ENCODE results near the gene RAB35.

RAB35 gene

GRCh38 chr12:120109570-120110267 is 6.8 kb downstream of the RAB35 start:
- in situ Hi-C loops (cut with MboI; ENCODE audit: low sequenced_read_pairs), result no loop called here

DNA sequence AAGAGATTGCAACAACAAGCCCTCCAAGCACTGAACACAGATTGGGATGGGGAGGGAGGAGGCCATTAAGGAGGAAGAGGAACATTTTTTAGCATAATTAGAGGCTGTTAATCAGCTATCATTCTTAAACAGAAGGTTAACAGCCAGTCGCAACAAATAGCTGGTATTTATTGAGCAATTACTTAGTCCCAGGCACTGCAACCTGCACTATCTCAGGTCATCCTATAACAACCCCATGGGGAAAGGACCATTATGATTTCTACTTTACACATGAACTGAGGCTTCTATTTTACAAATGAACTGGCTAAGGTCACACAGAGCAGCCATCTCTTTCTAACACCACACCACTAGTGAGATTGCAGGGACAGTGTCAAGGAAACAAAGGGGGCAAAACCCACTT is 10.4 kb downstream of the RAB35 start:
- in situ Hi-C loops (cut with MboI; ENCODE audit: low sequenced_read_pairs), result no loop called here

More at GRCh38 chr12:120109570-120110267, 6.8 kb downstream of the RAB35 start:
- Histone ChIP-seq H3K27me3 (ENCODE audit: low read depth) (no peaks in the 10 kb centered on the region), H3K9me3 (no peaks in the 10 kb centered on the region), H3K36me3 (replicated peaks) (peaks cover 10% of the 10 kb centered on the region; the same call in 1 of the 2 replicates), H3K4me1 (no peaks in the 10 kb centered on the region), H3K4me3 (no peak overlapping the region)
- no peak for DNase-seq (ENCODE audit: low spot score in 2 of 2)

GRCh38 chr12:120103371-120103770 is 13.2 kb downstream of the RAB35 start:
- in situ Hi-C loops (cut with MboI; ENCODE audit: low sequenced_read_pairs), result no loop called here
- Histone ChIP-seq H3K36me3 (replicated peaks) (peaks cover 38% of the 10 kb centered on the region), H3K4me3 (no peak overlapping the region), H3K27me3 (ENCODE audit: low read depth) (no peaks in the 10 kb centered on the region), H3K9me3 (no peaks in the 10 kb centered on the region), H3K4me1 (no peaks in the 10 kb centered on the region)
- DNase-seq (ENCODE audit: low spot score in 2 of 2), result no peak

More for the DNA sequence above, 10.4 kb downstream of the RAB35 start:
- no peak overlapping the region for H3K4me3 ChIP-seq
- no peaks in the 10 kb centered on the region for H3K9me3 ChIP-seq
- no peaks in the 10 kb centered on the region for H3K27me3 ChIP-seq (ENCODE audit: low read depth)
- no peak for DNase-seq (ENCODE audit: low spot score in 2 of 2)
- H3K4me1 ChIP-seq, result no peaks in the 10 kb centered on the region
- peaks cover 30% of the 10 kb centered on the region for H3K36me3 ChIP-seq (replicated peaks)

GRCh38 chr12:120103044-120103338 is 13.6 kb downstream of the RAB35 start:
- H3K4me1 ChIP-seq, result no peaks in the 10 kb centered on the region

GRCh38 chr12:120102189-120103043 is 14.1 kb downstream of the RAB35 start:
- Histone ChIP-seq H3K9me3 (no peaks in the 10 kb centered on the region), H3K4me3 (no peak overlapping the region), H3K36me3 (replicated peaks) (peaks cover 41% of the 10 kb centered on the region), H3K27me3 (ENCODE audit: low read depth) (no peaks in the 10 kb centered on the region), H3K4me1 (no peaks in the 10 kb centered on the region)
- no peak for DNase-seq (ENCODE audit: low spot score in 2 of 2)
- in situ Hi-C loops (cut with MboI; ENCODE audit: low sequenced_read_pairs), result no loop called here

More at GRCh38 chr12:120103044-120103338, 13.6 kb downstream of the RAB35 start:
- Histone ChIP-seq H3K36me3 (replicated peaks) (peaks cover 38% of the 10 kb centered on the region), H3K4me3 (no peak overlapping the region), H3K9me3 (no peaks in the 10 kb centered on the region), H3K27me3 (ENCODE audit: low read depth) (no peaks in the 10 kb centered on the region)
- no peak for DNase-seq (ENCODE audit: low spot score in 2 of 2)
- in situ Hi-C loops (cut with MboI; ENCODE audit: low sequenced_read_pairs), result no loop called here

- H3K36me3 ChIP-seq (replicated peaks), result peaks cover 49% of the 10 kb centered on the region
- H3K4me3 ChIP-seq, result no peak overlapping the region
- DNase-seq (ENCODE audit: low spot score in 2 of 2), result no peak
- H3K9me3 ChIP-seq, result no peaks in the 10 kb centered on the region
- no peaks in the 10 kb centered on the region for H3K27me3 ChIP-seq (ENCODE audit: low read depth)
- no peaks in the 10 kb centered on the region for H3K4me1 ChIP-seq
- in situ Hi-C loops (cut with MboI; ENCODE audit: low sequenced_read_pairs), result no loop called here
Observed at GRCh38 chr12:120101617-120102016, 14.9 kb downstream of the RAB35 start.

DNA sequence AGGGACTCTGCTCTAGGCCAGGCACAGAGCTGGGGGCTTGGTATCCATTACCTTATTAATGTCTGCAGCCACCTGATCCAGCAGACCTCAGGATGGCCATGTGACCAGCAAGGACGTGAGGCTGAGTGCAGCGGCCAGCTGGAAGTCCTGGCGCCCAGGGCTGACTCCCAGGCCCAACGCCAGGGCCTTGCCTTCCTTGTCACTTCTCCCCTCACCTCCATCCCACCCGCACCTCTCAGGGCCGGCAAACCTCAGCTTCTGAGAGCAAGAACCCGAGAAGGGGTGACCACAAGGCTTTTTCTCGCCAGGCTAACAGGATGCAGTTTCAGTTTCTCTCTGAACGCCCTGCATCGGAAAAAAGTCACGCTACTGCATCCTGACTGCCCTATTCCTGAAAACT is 15.4 kb downstream of the RAB35 start:
- in situ Hi-C loops (cut with MboI; ENCODE audit: low sequenced_read_pairs), result no loop called here
- H3K36me3 ChIP-seq (replicated peaks), result peaks cover 51% of the 10 kb centered on the region

GRCh38 chr12:120100630-120101029 is 15.9 kb downstream of the RAB35 start:
- H3K27me3 ChIP-seq (ENCODE audit: low read depth), result no peaks in the 10 kb centered on the region
- no peaks in the 10 kb centered on the region for H3K4me1 ChIP-seq
- DNase-seq (ENCODE audit: low spot score in 2 of 2), result no peak
- H3K9me3 ChIP-seq, result no peaks in the 10 kb centered on the region
- in situ Hi-C loops (cut with MboI; ENCODE audit: low sequenced_read_pairs), result no loop called here
- H3K4me3 ChIP-seq, result no peak overlapping the region
- H3K36me3 ChIP-seq (replicated peaks), result peaks cover 48% of the 10 kb centered on the region

More for the DNA sequence above, 15.4 kb downstream of the RAB35 start:
- Histone ChIP-seq H3K27me3 (ENCODE audit: low read depth) (no peaks in the 10 kb centered on the region), H3K9me3 (no peaks in the 10 kb centered on the region), H3K4me3 (no peak overlapping the region), H3K4me1 (no peaks in the 10 kb centered on the region)
- DNase-seq (ENCODE audit: low spot score in 2 of 2), result no peak

GRCh38 chr12:120099738-120100137 is 16.8 kb downstream of the RAB35 start:
- H3K4me1 ChIP-seq, result no peaks in the 10 kb centered on the region
- H3K4me3 ChIP-seq, result no peak overlapping the region
- peaks cover 50% of the 10 kb centered on the region for H3K36me3 ChIP-seq (replicated peaks)
- H3K27me3 ChIP-seq (ENCODE audit: low read depth), result no peaks in the 10 kb centered on the region
- no peaks in the 10 kb centered on the region for H3K9me3 ChIP-seq
- no peak for DNase-seq (ENCODE audit: low spot score in 2 of 2)
- in situ Hi-C loops (cut with MboI; ENCODE audit: low sequenced_read_pairs), result no loop called here

DNA sequence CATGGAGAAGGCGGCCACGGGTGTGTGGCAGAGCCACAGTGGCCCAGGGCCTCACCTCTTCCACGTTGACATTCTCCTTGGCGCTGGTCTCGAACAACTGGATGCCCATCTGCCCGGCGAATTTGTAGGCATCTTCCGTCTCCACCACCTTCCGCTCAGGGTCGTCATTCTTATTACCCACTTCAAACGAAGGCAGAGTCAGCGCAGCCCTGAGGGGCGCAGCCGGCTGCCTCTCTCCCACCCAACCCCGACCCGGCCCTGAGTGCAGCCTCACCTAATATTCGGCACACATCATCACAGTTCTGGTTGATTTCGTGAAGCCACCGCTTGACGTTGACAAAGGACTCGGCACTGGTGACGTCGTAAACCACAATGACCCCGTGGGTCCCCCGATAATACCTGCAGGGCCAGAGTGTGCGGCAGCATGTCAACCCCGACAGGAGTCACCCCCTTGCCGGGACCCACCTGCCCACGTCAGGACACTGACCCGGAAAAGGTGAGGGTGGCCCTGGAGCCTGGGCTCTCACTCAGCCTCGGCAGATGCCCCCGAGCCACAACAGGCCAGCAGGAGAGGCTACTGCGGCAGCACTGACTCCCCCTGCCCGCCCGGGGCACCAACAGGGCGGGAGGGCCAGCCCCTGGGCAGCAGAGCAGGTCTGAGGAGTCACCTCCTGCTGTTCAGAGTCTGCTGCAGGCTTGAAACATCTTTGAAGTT is 17.6 kb downstream of the RAB35 start:
- H3K4me1 ChIP-seq, result no peaks in the 10 kb centered on the region
- no peaks in the 10 kb centered on the region for H3K9me3 ChIP-seq
- no peaks in the 10 kb centered on the region for H3K27me3 ChIP-seq (ENCODE audit: low read depth)
- in situ Hi-C loops (cut with MboI; ENCODE audit: low sequenced_read_pairs), result no loop called here
- H3K36me3 ChIP-seq (replicated peaks), result peaks cover 43% of the 10 kb centered on the region
- no peak for DNase-seq (ENCODE audit: low spot score in 2 of 2)
- no peak overlapping the region for H3K4me3 ChIP-seq

DNA sequence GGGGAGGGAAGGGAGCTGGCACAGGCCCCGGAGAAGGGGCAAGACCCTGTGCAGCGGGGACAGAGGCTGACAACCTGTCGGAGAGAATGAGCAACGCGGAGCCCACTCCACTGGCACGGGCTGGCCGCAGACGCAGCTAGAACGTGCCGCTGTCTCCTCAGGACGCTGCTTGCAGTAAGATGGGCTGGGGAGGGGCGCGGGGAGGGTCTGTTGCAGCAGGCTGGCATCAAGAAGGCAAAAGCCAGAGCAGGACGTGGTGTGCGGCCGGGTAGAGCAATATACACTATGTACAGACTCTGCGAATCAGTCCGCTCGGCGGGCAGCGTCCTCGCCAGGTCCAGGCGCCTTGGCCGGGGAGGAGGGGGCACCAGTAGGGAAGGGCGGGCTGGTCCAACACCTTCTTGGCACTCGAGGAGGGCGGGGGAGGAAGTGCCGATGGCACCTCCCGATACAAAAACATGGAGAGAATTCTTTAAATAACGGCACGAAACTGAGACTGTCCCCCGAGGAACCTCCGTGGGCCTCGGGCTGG is 19.8 kb downstream of the RAB35 start:
- Histone ChIP-seq H3K4me1 (no peaks in the 10 kb centered on the region), H3K27me3 (ENCODE audit: low read depth) (no peaks in the 10 kb centered on the region), H3K9me3 (no peaks in the 10 kb centered on the region), H3K36me3 (replicated peaks) (peaks cover 31% of the 10 kb centered on the region), H3K4me3 (no peak overlapping the region)
- no peak for DNase-seq (ENCODE audit: low spot score in 2 of 2)
- in situ Hi-C loops (cut with MboI; ENCODE audit: low sequenced_read_pairs), result no loop called here

DNA sequence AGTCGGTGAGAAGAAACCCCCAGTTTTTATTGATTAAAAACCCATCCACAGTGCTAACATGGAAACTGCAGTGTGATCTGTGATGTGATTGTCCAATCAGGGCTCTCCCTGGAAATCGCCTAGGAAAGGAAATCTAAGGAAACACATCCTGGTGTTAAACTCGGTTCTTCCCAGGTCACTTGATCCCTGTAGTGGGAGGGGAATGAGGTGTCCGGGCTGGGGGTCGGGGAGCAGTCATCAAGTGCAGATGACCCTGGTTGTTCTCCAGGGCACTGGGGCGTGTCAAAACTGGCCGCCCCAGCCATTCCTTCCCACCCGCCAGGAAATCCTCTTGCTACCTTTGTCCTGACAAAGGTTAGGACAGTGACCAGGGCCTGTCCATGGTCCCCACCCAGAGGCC is 20.8 kb downstream of the RAB35 start:
- Histone ChIP-seq H3K4me1 (no peaks in the 10 kb centered on the region), H3K27me3 (ENCODE audit: low read depth) (no peaks in the 10 kb centered on the region), H3K4me3 (no peak overlapping the region), H3K9me3 (no peaks in the 10 kb centered on the region), H3K36me3 (replicated peaks) (peaks cover 31% of the 10 kb centered on the region)
- in situ Hi-C loops (cut with MboI; ENCODE audit: low sequenced_read_pairs), result no loop called here
- DNase-seq (ENCODE audit: low spot score in 2 of 2), result no peak

- peaks cover 31% of the 10 kb centered on the region for H3K36me3 ChIP-seq (replicated peaks)
- H3K4me3 ChIP-seq, result no peak overlapping the region
- in situ Hi-C loops (cut with MboI; ENCODE audit: low sequenced_read_pairs), result no loop called here
- DNase-seq (ENCODE audit: low spot score in 2 of 2), result no peak
- no peaks in the 10 kb centered on the region for H3K4me1 ChIP-seq
- H3K9me3 ChIP-seq, result no peaks in the 10 kb centered on the region
- H3K27me3 ChIP-seq (ENCODE audit: low read depth), result no peaks in the 10 kb centered on the region
Observed at GRCh38 chr12:120095331-120095730, 21.2 kb downstream of the RAB35 start.

GRCh38 chr12:120094485-120094884 is 22.1 kb downstream of the RAB35 start:
- no peak for DNase-seq (ENCODE audit: low spot score in 2 of 2)
- Histone ChIP-seq H3K27me3 (ENCODE audit: low read depth) (no peaks in the 10 kb centered on the region), H3K4me1 (no peaks in the 10 kb centered on the region), H3K4me3 (no peak overlapping the region), H3K9me3 (no peaks in the 10 kb centered on the region), H3K36me3 (replicated peaks) (peaks cover 28% of the 10 kb centered on the region)
- in situ Hi-C loops (cut with MboI; ENCODE audit: low sequenced_read_pairs), result no loop called here
